MM.1S (cell line): ENCODE results near the gene KRTAP4-11.

Experiments
- CTCF ChIP-seq: fragments of 300-600 bp; sonication (generic); IDR thresholded peaks from 2 replicates; pipeline ENCODE4 v1.5.1; 2016; ENCODE audit warnings: antibody characterized with exemption, low read length, mixed read lengths
- EZH2phosphoT487 ChIP-seq: fragments of 300-600 bp; sonication (generic); IDR thresholded peaks from 2 replicates; pipeline ENCODE4 v1.6.1; 2018; ENCODE audit warnings: antibody characterized with exemption, low read length

GRCh38 chr17:41149652-41149985 is 31.4 kb upstream of the KRTAP4-11 start, which contains the start of gene KRTAP4-5:
- TF ChIP-seq CTCF (no peak), EZH2phosphoT487 (no peak)
